Measurements from ENCODE around the gene PSAP. TPM values are rescaled to one million over a fixed set of nuclear protein-coding genes. Genes with fewer than 3 reads are reported as not detected.
"Not testable (repeated sequence)": the region's sequence is repeated elsewhere in the genome, so short reads cannot be mapped to it uniquely, and the experiment has no call there.

PSAP gene
- total and polyA plus RNA-seq, 2 donors from 2014 or later: 1,082 to 1,249 TPM

GRCh38 chr10:71899665-71900412 is 48.8 kb upstream of the PSAP start:
- Histone ChIP-seq H3K4me3 (ENCODE audit: low read length in 3 of 3) (no peak overlapping the region), H3K4me1 (ENCODE audit: control insufficient read depth in 2 of 3, insufficient read depth in 2 of 3, low read depth in 1 of 3, low read length in 3 of 3) (no peaks in the 10 kb centered on the region), H3K9me3 (ENCODE audit: control insufficient read depth in 2 of 3, insufficient read depth in 1 of 3, low read length in 3 of 3) (no peaks in the 10 kb centered on the region), H3K27ac (ENCODE audit: low read depth in 2 of 2, low read length in 2 of 2) (no peak overlapping the region), H3K27me3 (ENCODE audit: control insufficient read depth, insufficient read depth, low read length) (no peaks in the 10 kb centered on the region), H3K36me3 (ENCODE audit: control insufficient read depth in 2 of 3, insufficient read depth in 3 of 3, low read length in 3 of 3) (no peaks in the 10 kb centered on the region), H3K9ac (ENCODE audit: low read length in 3 of 3) (no peak overlapping the region)
- peak in 1 of 5 donors; percentile 35 for DNase-seq
- no peak for TF ChIP-seq CTCF (IDR thresholded peaks at IDR 0.05; ENCODE audit: borderline replicate concordance, extremely low read depth, insufficient read depth)
- intact Hi-C loops (cut with DNase I): no loop called here
- FAIRE-seq: no peak

GRCh38 chr10:71898346-71898745 is 47.3 kb upstream of the PSAP start:
- intact Hi-C loops (cut with DNase I): not testable (repeated sequence)

DNA sequence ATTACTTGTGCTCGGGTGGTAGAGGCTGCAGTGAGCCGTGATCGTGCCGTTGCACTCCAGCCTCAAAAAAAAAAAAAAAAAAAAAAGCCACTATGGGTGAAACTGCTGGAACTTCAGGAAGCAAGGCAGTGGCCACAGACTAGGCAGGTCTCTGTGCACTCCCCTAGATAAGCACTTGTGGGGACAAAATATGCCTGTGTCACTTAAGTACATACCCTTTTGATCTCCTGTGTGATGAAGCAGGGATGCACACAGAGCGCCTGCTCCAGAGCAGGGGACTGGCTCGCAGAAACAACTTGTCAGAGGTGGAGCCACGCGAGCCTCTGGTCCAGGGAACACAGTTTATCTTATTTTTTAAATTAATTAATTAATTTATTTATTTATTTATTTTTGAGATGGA is 42.9 kb upstream of the PSAP start:
- Histone ChIP-seq H3K4me1 (ENCODE audit: control insufficient read depth in 2 of 3, insufficient read depth in 2 of 3, low read depth in 1 of 3, low read length in 3 of 3) (peaks cover 0 to 10% (median 6%) of the 10 kb centered on the region in 3 donors), H3K27ac (ENCODE audit: low read depth in 2 of 2, low read length in 2 of 2) (no peak overlapping the region), H3K36me3 (ENCODE audit: control insufficient read depth in 2 of 3, insufficient read depth in 3 of 3, low read length in 3 of 3) (no peaks in the 10 kb centered on the region), H3K9me3 (ENCODE audit: control insufficient read depth in 2 of 3, insufficient read depth in 1 of 3, low read length in 3 of 3) (no peaks in the 10 kb centered on the region), H3K9ac (ENCODE audit: low read length in 3 of 3) (no peak overlapping the region), H3K4me3 (ENCODE audit: low read length in 3 of 3) (no peak overlapping the region), H3K27me3 (ENCODE audit: control insufficient read depth, insufficient read depth, low read length) (no peaks in the 10 kb centered on the region)
- TF ChIP-seq CTCF (IDR thresholded peaks at IDR 0.05; ENCODE audit: borderline replicate concordance, extremely low read depth, insufficient read depth): no peak
- FAIRE-seq (no peak), DNase-seq (peak in 1 of 5 donors; percentile 6)
- intact Hi-C loops (cut with DNase I): no loop called here

More at GRCh38 chr10:71898346-71898745, 47.3 kb upstream of the PSAP start:
- H3K4me1 ChIP-seq (ENCODE audit: control insufficient read depth in 2 of 3, insufficient read depth in 2 of 3, low read depth in 1 of 3, low read length in 3 of 3); H3K9ac ChIP-seq (ENCODE audit: low read length in 3 of 3); H3K27me3 ChIP-seq (ENCODE audit: control insufficient read depth, insufficient read depth, low read length); FAIRE-seq; H3K4me3 ChIP-seq (ENCODE audit: low read length in 3 of 3); H3K36me3 ChIP-seq (ENCODE audit: control insufficient read depth in 2 of 3, insufficient read depth in 3 of 3, low read length in 3 of 3); DNase-seq; H3K27ac ChIP-seq (ENCODE audit: low read depth in 2 of 2, low read length in 2 of 2); H3K9me3 ChIP-seq (ENCODE audit: control insufficient read depth in 2 of 3, insufficient read depth in 1 of 3, low read length in 3 of 3): not testable (repeated sequence)

- H3K4me1 ChIP-seq (ENCODE audit: control insufficient read depth in 2 of 3, insufficient read depth in 2 of 3, low read depth in 1 of 3, low read length in 3 of 3): peaks cover 0 to 10% (median 6%) of the 10 kb centered on the region in 3 donors
- H3K36me3 ChIP-seq (ENCODE audit: control insufficient read depth in 2 of 3, insufficient read depth in 3 of 3, low read length in 3 of 3): no peaks in the 10 kb centered on the region
- no peaks in the 10 kb centered on the region for H3K9me3 ChIP-seq (ENCODE audit: control insufficient read depth in 2 of 3, insufficient read depth in 1 of 3, low read length in 3 of 3)
- no peak overlapping the region for H3K27ac ChIP-seq (ENCODE audit: low read depth in 2 of 2, low read length in 2 of 2)
- H3K27me3 ChIP-seq (ENCODE audit: control insufficient read depth, insufficient read depth, low read length): no peaks in the 10 kb centered on the region
- intact Hi-C loops (cut with DNase I): no loop called here
- no peak for TF ChIP-seq CTCF (IDR thresholded peaks at IDR 0.05; ENCODE audit: borderline replicate concordance, extremely low read depth, insufficient read depth)
- H3K9ac ChIP-seq (ENCODE audit: low read length in 3 of 3): no peak overlapping the region
- no peak overlapping the region for H3K4me3 ChIP-seq (ENCODE audit: low read length in 3 of 3)
- DNase-seq (peak in 1 of 5 donors; percentile 45), FAIRE-seq (no peak)
These were observed 42.3 kb upstream of the PSAP start for GRCh38 chr10:71893258-71893815.

Data from kidney (tissue), 14 donors.